Colonic mucosa (tissue), 4 donors: ENCODE data around the gene MUC5B. TPM values are rescaled to one million over a fixed set of nuclear protein-coding genes. Genes with fewer than 3 reads are reported as not detected.

Source experiments
- DNase-seq: peaks from one replicate; pipeline ENCODE4 v3.0.0-alpha.2; 2020
- H3K27ac ChIP-seq: fragments of 200-600 bp; one replicate; pipeline ENCODE4 v1.8.0; 2021
- H3K27me3 ChIP-seq: fragments of 200-600 bp; one replicate; pipeline ENCODE4 v1.8.0; 2021
- H3K36me3 ChIP-seq: fragments of 200-600 bp; one replicate; pipeline ENCODE4 v1.8.0; 2021
- H3K4me1 ChIP-seq: fragments of 200-600 bp; one replicate; pipeline ENCODE4 v1.8.0; 2021; ENCODE audit warnings: mild to moderate bottlenecking
- H3K4me3 ChIP-seq: fragments of 200-600 bp; one replicate; pipeline ENCODE4 v1.8.0; 2021
- H3K9ac ChIP-seq, 2 donors: one replicate each; pipeline ENCODE4 v1.7.0; 2013; ENCODE audit warnings: control low read depth in 2 of 2, low read depth in 2 of 2, low read length in 2 of 2
- H3K9me3 ChIP-seq: fragments of 200-600 bp; one replicate; pipeline ENCODE4 v1.8.0; 2021
- CTCF ChIP-seq: fragments of 200-600 bp; IDR thresholded peaks from one replicate; pipeline ENCODE4 v1.8.0; 2022; ENCODE audit warnings: antibody characterized with exemption, mild to moderate bottlenecking
- intact Hi-C: fragments of 100-400 bp; cut with DNase I; formaldehyde crosslinking; loops from one replicate; pipeline ENCODE4 v1.14.1; 2022
- total RNA-seq, 2 donors: library from RNA; stranded (reverse); fragmentation: NEBNext Ultra II Directional in 1 of 2; extraction: Animal tissue kit (Norgen Biotek cat#: 25700) in 1 of 2; gene quantifications; one replicate each; pipeline ENCODE4 v1.2.1, GENCODE V29; 2021
- donor health status: healthy.
- donor health status: DM: no; HTN: no; CAD: no.
- donor health status: DM: no; HTN: no; CAD: no.

The MUC5B gene
- total RNA-seq, 2 donors from 2014 or later = 285 to 655 TPM

- peaks cover 15% of the 10 kb centered on the region for H3K4me1 ChIP-seq
- TF ChIP-seq CTCF = peak; percentile 36
- peak overlapping the region; percentile 50 for H3K27ac ChIP-seq
- peak; percentile 88 for DNase-seq
- no peak overlapping the region for H3K4me3 ChIP-seq
- no peaks in the 10 kb centered on the region for H3K36me3 ChIP-seq
- H3K9ac ChIP-seq = peak overlapping the region; percentile 49 to 60
- H3K27me3 ChIP-seq = no peaks in the 10 kb centered on the region
- H3K9me3 ChIP-seq = no peaks in the 10 kb centered on the region
- intact Hi-C loops = loop anchor here (1.0 kb wide), 1 partner anchor 30 kb away; no protein-coding TSS in a partner anchor
These were observed 10.6 kb downstream of the MUC5B start for GRCh38 chr11:1233351-1234053.

GRCh38 chr11:1234054-1234720 lies 11.3 kb downstream of the MUC5B start:
- Histone ChIP-seq H3K27ac (no peak overlapping the region), H3K4me1 (peaks cover 15% of the 10 kb centered on the region), H3K36me3 (no peaks in the 10 kb centered on the region), H3K27me3 (no peaks in the 10 kb centered on the region), H3K9me3 (no peaks in the 10 kb centered on the region), H3K4me3 (no peak overlapping the region), H3K9ac (no peak overlapping the region)
- no peak for TF ChIP-seq CTCF
- DNase-seq = peak; percentile 23
- intact Hi-C loops = no loop called here

- peak; percentile 18 for DNase-seq
- no peaks in the 10 kb centered on the region for H3K9me3 ChIP-seq
- no peak overlapping the region for H3K4me3 ChIP-seq
- no peaks in the 10 kb centered on the region for H3K36me3 ChIP-seq
- TF ChIP-seq CTCF = no peak
- no peaks in the 10 kb centered on the region for H3K27me3 ChIP-seq
- no peak overlapping the region for H3K9ac ChIP-seq
- no peak overlapping the region for H3K27ac ChIP-seq
- peaks cover 15% of the 10 kb centered on the region for H3K4me1 ChIP-seq
- intact Hi-C loops = no loop called here
These were observed 12.0 kb downstream of the MUC5B start for GRCh38 chr11:1234771-1235305.

GRCh38 chr11:1235306-1235900 lies 12.5 kb downstream of the MUC5B start:
- Histone ChIP-seq H3K4me1 (peaks cover 15% of the 10 kb centered on the region), H3K9me3 (no peaks in the 10 kb centered on the region), H3K27me3 (no peaks in the 10 kb centered on the region), H3K36me3 (no peaks in the 10 kb centered on the region), H3K9ac (no peak overlapping the region), H3K4me3 (no peak overlapping the region), H3K27ac (no peak overlapping the region)
- intact Hi-C loops = no loop called here
- no peak for TF ChIP-seq CTCF
- no peak for DNase-seq

GRCh38 chr11:1235901-1236315 lies 13.0 kb downstream of the MUC5B start:
- H3K9me3 ChIP-seq = no peaks in the 10 kb centered on the region
- H3K36me3 ChIP-seq = no peaks in the 10 kb centered on the region
- no peak overlapping the region for H3K27ac ChIP-seq
- H3K9ac ChIP-seq = peak overlapping the region in 1 of 2 donors; percentile 19
- DNase-seq = no peak
- no peaks in the 10 kb centered on the region for H3K27me3 ChIP-seq
- TF ChIP-seq CTCF = no peak
- peaks cover 15% of the 10 kb centered on the region for H3K4me1 ChIP-seq
- intact Hi-C loops = no loop called here
- no peak overlapping the region for H3K4me3 ChIP-seq
